Activated CD8-positive, alpha-beta memory T cell treated with anti-CD3 and anti-CD28 coated beads for 4 hours (primary cell): Measurements from ENCODE around the gene VWCE.
"Not testable (repeated sequence)": the region's sequence is repeated elsewhere in the genome, so short reads cannot be mapped to it uniquely, and the experiment has no call there.

Experiments
- DNase-seq, 2 donors: peaks; one replicate each; pipeline ENCODE4 v3.0.0-alpha.2; 2020; ENCODE audit warnings: low read depth in 2 of 2

Gene VWCE

DNA sequence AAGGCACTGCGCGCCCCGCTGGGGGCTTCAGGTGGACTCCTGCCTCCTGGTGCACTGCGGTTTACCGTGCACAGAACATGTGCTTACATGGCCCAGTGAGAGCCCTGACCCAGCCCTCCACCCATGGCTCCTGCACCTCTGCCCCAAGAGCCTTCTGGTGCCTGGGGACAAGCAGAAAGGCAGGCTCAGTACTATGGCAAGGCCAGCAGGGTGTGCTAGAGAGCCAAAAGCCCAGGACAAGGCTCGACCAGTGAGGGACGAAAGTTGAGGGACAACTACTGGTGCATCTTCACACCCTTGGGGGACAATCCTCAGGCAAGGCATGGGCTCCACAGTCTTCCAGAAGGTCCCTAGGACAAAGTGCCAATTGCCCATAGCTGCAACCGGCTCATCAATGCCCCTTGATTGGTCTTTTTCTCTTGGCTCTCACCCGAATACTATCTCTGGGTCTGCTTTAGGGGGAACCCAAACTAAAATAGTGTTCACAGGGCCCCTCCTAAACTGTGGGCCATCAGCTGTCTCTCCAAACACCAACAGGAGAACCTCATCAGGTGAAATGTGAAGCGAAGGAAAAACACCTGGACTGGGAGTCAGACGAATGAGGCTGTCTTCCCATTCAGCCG lies 40.6 kb downstream of the VWCE start:
- peak; percentile 13 to 26 for DNase-seq

DNA sequence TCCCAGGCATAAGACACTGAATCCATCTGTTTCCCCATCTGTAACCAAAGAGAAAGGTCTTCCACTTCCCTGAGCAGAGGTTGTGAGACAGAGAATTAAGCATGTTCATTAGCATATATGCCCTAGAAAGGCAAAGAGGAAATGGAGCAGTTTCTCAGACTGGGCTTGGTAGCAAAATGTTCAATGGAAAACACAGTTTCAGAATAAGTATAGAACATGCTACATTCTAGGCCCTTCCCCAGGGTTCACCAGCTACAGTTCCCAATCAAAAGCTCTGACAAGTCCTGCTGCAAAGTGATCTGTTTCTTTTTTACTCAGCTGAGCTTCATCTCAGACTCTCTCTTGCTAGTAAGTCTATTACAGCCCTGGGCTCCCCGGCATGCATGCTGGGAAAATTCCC lies 42.8 kb downstream of the VWCE start:
- not testable (repeated sequence) for DNase-seq

DNA sequence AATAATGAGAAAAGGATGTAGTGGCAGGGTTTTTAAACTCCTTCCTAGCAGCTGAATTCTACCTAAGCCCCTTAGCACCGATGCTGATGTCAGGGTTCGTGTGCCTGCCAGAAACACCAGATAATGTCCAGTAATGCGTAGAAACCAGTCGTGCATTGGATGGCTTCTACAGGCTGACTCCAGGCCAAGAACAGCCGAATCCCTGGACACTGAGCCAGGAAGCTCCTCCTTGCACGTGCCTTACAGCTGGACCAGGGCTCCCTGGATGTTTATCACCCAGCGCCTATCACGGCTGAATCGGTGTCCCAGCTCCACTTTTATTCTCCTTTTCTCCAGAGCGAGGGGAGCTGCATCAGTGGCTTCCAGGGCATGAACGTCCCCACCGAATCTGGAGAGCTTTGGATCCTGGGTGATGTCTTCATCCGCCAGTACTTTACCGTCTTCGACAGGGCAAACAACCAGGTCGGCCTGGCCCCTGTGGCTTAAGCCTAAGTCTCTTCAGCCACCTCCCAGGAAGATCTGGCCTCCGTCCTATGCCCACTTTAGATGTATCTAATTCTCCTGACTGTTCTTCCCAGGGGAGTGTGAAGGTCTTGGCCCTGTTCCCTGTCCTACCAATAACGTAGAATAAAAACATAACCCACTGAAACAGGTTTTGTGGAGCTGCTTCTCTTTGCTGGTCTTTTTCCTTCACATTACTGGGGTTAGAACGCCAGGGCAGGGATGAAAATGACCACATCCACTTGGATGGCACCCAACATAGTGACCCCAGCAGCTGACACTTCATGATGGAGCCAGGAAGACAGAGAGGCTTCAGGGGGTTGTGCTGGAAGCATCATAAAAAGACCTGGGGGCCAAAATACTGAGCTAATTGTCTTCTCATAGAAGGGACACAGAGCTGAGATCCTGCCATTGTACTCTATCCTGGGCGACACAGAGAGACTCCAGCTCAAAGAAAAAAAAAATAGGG lies 44.0 kb downstream of the VWCE start:
- DNase-seq = not testable (repeated sequence)

DNA sequence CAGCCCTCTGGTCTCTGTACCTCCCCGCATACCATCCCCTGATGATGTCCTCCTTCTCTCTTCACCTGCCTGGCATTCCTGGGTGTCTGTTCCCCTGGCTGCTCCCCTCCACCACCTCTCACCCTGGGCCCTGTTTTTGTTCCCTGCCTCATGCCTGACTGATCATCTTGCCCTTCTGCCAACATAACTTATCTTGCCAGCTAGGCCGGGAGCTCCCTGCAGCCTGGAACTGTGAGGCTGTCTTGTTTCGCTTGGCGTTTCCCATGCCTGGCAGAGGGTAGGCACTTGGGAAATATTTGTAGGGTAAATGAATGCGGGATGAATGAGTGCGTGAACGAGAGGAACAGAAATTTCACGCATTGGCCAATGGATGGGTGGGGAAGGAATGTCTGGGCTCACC lies 45.9 kb downstream of the VWCE start:
- not testable (repeated sequence) for DNase-seq

DNA sequence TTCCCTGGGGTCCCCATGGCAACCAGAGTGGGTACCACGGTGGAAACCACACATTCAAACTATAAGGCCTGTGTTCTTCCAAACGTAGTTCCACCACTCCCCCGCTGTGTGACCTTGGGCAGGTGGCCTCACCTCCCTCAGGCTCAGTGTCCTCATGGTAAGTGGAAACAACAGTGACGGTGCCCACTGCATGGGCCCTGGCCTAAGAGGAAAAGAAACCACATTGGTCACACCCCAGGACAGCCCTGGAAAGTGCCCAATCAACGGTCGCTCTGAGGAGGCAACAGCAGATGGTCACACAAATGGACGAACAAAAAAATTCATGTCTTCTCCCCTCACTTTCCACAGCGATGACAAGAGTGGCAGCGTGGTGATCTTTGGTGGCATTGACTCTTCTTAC lies 47.0 kb downstream of the VWCE start:
- not testable (repeated sequence) for DNase-seq

DNA sequence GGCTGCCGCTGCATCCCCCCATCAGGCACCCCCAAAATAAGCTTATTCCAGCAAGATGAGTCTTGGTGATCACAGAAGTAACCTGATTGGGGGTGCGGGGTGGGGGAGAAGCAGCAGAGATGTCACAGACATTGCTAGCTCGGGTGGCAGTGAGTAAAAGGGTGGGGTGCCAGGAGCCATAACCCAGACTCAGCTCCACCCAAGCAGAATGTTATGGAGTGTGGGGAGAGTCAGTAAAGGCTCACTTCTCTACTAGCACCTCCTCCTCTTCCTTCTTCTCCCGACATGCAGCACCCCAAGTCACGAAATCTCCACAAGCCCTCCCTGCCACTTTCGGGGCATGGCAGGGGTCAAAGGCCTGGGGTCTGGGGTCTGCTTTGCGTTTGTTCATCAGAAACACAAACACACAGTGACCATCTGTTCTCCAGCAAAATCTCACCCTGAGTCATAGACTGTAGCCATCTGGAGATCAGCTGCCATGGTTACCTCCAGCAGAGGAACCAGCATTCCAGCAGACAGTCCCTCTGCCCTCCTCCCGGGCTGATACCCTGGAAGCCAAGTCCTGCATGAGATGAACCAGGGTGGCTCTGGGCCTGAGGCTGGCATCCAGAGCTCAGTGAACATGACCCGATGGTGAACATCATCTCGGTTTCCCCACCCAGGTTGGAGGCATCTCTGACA lies 49.7 kb downstream of the VWCE start:
- not testable (repeated sequence) for DNase-seq

DNA sequence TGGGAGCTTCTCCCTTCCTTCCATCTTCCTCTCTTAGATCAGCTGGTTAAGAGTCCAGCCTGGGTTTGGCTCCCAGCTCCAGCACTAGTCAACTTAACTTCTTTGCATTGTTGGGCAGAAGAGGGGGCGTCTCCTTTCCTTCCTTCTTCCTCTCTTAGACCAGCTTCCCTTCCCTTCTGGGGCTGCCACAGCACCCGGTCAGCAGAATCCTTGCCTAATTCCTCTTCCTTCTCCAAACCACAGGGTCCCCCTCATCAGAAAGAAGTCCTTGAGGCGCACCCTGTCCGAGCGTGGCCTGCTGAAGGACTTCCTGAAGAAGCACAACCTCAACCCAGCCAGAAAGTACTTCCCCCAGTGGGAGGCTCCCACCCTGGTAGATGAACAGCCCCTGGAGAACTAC lies 53.6 kb downstream of the VWCE start:
- not testable (repeated sequence) for DNase-seq

- not testable (repeated sequence) for DNase-seq
Observed at GRCh38 chr11:61240875-61241274, 54.2 kb downstream of the VWCE start, which contains the start of gene PGA5. PGA5 (plus strand) TSS chr11:61241175; CDS start chr11:61241227, 52 bp downstream.

GRCh38 chr11:61240288-61240687 lies 54.8 kb downstream of the VWCE start:
- not testable (repeated sequence) for DNase-seq

GRCh38 chr11:61237130-61237529 lies 58.0 kb downstream of the VWCE start:
- not testable (repeated sequence) for DNase-seq

- DNase-seq = not testable (repeated sequence)
Observed at GRCh38 chr11:61232548-61233145, 62.5 kb downstream of the VWCE start.

DNA sequence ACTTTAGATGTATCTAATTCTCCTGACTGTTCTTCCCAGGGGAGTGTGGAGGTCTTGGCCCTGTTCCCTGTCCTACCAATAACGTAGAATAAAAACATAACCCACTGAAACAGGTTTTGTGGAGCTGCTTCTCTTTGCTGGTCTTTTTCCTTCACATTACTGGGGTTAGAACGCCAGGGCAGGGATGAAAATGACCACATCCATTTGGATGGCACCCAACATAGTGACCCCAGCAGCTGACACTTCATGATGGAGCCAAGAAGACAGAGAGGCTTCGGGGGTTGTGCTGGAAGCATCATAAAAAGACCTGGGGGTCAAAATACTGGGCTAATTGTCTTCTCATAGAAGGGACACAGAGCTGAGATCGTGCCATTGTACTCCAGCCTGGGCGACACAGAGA lies 63.5 kb downstream of the VWCE start:
- not testable (repeated sequence) for DNase-seq

DNA sequence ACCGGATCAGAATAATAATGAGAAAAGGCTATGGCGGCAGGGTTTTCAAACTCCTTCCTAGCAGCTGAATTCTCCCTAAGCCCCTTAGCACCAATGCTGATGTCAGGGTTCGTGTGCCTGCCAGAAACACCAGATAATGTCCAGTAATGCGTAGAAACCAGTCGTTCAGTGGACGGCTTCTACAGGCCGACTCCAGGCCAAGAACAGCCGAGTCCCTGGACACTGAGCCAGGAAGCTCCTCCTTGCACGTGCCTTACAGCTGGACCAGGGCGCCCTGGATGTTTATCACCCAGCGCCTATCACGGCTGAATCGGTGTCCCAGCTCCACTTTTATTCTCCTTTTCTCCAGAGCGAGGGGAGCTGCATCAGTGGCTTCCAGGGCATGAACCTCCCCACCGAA lies 64.1 kb downstream of the VWCE start:
- not testable (repeated sequence) for DNase-seq

DNA sequence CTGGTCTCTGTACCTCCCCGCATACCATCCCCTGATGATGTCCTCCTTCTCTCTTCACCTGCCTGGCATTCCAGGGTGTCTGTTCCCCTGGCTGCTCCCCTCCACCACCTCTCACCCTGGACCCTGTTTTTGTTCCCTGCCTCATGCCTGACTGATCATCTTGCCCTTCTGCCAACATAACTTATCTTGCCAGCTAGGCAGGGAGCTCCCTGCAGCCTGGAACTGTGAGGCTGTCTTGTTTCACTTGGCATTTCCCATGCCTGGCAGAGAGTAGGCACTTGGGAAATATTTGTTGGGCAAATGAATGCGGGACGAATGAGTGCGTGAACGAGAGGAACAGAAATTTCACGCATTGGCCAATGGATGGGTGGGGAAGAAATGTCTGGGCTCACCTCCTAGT lies 65.7 kb downstream of the VWCE start:
- DNase-seq = not testable (repeated sequence)

DNA sequence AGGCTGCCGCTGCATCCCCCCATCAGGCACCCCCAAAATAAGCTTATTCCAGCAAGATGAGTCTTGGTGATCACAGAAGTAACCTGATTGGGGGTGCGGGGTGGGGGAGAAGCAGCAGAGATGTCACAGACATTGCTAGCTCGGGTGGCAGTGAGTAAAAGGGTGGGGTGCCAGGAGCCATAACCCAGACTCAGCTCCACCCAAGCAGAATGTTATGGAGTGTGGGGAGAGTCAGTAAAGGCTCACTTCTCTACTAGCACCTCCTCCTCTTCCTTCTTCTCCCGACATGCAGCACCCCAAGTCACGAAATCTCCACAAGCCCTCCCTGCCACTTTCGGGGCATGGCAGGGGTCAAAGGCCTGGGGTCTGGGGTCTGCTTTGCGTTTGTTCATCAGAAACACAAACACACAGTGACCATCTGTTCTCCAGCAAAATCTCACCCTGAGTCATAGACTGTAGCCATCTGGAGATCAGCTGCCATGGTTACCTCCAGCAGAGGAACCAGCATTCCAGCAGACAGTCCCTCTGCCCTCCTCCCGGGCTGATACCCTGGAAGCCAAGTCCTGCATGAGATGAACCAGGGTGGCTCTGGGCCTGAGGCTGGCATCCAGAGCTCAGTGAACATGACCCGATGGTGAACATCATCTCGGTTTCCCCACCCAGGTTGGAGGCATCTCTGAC lies 68.5 kb downstream of the VWCE start:
- DNase-seq = not testable (repeated sequence)

- not testable (repeated sequence) for DNase-seq
Observed at GRCh38 chr11:61222692-61223091, 72.4 kb downstream of the VWCE start.

DNA sequence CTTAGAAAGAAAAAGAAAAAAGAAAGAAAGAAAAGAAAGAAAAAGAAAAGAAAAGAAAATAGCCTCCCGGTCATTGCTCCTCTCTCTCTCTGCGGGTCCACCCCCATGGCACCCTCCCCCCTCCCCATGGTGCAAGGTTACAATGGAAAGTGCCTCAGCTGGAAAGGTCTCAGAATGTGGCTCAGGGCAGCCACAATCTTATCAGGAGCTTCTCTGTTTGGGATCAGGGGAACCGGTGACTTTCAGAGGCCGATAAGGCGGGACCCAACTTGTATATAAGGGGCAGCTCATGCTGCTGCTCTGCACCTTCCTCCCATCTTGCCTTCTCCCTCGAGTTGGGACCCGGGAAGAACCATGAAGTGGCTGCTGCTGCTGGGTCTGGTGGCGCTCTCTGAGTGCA lies 73.1 kb downstream of the VWCE start, which contains the start of gene PGA4:
PGA4 (plus strand) TSS at position 301 of the 400 bp plus-strand sequence; CDS start at position 355, 54 bp downstream.
- DNase-seq = not testable (repeated sequence)

DNA sequence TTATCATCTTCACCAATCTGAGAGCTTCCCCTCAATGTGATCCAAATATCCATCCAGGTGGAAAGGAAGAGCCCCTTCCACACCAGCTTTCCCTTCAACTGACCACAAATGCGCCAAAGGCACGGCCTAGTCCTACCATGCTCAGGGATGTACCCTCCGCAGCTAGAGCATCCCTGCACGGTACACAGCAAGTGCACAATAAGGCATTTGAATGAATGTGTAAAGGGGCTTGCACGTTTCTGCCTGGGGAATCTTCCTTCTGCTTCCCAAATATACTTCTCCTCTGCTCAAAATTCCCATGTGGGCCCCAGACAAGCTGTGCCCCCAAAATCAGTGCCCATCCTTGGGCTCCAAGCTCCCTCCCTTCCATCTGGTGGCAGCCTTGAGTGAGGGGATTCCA lies 76.1 kb downstream of the VWCE start:
- DNase-seq = not testable (repeated sequence)

- DNase-seq = not testable (repeated sequence)
Observed at GRCh38 chr11:61218306-61218705, 76.8 kb downstream of the VWCE start.

DNA sequence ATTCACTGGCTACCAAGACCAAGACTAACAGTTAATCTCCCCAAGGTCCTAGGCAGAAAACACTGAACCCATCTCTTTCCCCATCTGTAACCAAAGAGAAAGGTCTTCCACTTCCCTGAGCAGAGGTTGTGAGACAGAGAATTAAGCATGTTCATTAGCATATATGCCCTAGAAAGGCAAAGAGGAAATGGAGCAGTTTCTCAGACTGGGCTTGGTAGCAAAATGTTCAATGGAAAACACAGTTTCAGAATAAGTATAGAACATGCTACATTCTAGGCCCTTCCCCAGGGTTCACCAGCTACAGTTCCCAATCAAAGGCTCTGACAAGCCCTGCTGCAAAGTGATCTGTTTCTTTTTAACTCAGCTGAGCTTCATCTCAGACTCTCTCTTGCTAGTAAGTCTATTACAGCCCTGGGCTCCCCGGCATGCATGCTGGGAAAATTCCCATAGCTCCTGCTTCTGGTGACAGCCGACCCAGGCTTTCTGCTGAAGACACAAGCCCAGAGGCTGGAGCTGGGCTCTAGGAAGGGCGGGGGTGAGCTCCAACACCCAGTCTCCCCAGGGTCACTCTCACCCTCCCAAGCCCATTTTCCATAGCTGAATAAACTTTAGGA lies 81.3 kb downstream of the VWCE start:
- not testable (repeated sequence) for DNase-seq
